ENCODE results near the gene EXOSC2.

EXOSC2 gene

DNA sequence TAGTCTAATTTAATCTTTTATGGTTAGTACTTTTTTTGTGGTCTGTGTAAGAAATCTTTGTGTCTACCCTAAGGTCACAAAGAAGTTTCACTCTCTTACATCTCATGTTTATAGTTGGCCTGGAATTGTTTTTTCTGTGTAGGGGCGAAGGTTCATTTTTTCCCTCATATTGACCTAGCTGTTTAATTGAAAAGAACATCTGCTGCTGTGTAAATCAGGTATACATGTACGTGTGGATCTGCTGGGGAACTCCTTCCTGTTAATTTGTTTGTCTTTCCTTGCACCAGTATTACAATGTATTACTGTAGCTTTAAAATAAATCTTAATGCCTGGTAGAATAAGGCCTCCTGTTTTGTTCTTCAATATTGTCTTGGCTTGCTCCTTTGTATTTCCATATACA, 37.8 kb downstream of the EXOSC2 start:
- TF ChIP-seq, protein P1, sequence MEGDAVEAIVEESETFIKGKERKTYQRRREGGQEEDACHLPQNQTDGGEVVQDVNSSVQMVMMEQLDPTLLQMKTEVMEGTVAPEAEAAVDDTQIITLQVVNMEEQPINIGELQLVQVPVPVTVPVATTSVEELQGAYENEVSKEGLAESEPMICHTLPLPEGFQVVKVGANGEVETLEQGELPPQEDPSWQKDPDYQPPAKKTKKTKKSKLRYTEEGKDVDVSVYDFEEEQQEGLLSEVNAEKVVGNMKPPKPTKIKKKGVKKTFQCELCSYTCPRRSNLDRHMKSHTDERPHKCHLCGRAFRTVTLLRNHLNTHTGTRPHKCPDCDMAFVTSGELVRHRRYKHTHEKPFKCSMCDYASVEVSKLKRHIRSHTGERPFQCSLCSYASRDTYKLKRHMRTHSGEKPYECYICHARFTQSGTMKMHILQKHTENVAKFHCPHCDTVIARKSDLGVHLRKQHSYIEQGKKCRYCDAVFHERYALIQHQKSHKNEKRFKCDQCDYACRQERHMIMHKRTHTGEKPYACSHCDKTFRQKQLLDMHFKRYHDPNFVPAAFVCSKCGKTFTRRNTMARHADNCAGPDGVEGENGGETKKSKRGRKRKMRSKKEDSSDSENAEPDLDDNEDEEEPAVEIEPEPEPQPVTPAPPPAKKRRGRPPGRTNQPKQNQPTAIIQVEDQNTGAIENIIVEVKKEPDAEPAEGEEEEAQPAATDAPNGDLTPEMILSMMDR (IDR thresholded peaks at IDR 0.05; ENCODE audit: low read depth, low read length, missing control alignments), result no peak
- no peak overlapping the region for H3K4me3 ChIP-seq (ENCODE audit: low read depth, low read length)
- in situ Hi-C loops (cut with HindIII; ENCODE audit: low sequenced_read_pairs), result loop anchor here (10.0 kb wide), 1 partner anchor 123 kb away; no protein-coding TSS in a partner anchor
- no peak for DNase-seq (ENCODE audit: low read depth)

DNA sequence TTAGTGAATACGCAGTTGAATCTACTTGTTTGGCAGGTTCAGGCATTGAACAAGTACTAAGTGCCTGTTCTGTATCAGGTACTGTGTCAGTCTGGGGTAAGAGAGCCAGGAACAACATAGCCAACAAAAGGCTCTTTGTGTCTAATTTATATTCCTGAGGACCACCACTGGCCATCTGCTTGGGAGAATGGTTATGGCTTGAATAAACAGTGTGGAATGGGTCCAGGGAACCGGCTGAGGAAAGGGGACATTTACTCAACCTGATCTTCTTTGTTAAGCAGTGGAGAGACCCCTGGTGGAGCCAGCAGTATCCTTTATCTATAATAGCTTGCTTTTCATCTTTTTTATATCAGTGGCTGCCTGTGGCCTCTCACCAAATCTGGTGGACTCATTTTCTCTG, 38.6 kb downstream of the EXOSC2 start:
- H3K4me3 ChIP-seq (ENCODE audit: low read depth, low read length), result no peak overlapping the region
- TF ChIP-seq, protein P1 (IDR thresholded peaks at IDR 0.05; ENCODE audit: low read depth, low read length, missing control alignments), result peak; percentile 26
- in situ Hi-C loops (cut with HindIII; ENCODE audit: low sequenced_read_pairs), result loop anchor here (10.0 kb wide), 1 partner anchor 123 kb away; no protein-coding TSS in a partner anchor
- DNase-seq (ENCODE audit: low read depth), result peak; percentile 24

DNA sequence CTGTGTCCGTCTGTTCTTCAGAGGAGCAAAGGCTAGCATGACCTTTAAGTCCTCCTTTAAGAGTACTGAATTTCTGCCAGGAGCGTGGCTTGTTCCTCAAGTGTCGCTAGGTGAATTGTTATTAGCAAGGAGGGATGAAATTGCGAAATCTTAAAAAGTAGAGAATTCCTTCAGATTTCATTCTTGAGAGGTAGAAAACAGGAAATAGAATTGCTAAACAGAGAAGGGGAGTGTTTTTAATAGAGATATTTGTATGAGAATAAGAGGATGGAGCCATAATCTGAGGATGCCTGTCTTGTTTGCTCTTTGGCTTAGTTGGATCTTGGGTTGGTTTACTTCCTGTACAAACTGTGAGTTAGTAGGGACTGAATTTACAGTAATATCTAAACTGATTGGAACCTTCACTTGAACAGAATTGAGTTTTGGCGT, 39.2 kb downstream of the EXOSC2 start:
- DNase-seq (ENCODE audit: low read depth), result no peak
- in situ Hi-C loops (cut with HindIII; ENCODE audit: low sequenced_read_pairs), result loop anchor here (10.0 kb wide), 1 partner anchor 122 kb away; no protein-coding TSS in a partner anchor
- TF ChIP-seq, protein P1 (IDR thresholded peaks at IDR 0.05; ENCODE audit: low read depth, low read length, missing control alignments), result no peak
- no peak overlapping the region for H3K4me3 ChIP-seq (ENCODE audit: low read depth, low read length)

DNA sequence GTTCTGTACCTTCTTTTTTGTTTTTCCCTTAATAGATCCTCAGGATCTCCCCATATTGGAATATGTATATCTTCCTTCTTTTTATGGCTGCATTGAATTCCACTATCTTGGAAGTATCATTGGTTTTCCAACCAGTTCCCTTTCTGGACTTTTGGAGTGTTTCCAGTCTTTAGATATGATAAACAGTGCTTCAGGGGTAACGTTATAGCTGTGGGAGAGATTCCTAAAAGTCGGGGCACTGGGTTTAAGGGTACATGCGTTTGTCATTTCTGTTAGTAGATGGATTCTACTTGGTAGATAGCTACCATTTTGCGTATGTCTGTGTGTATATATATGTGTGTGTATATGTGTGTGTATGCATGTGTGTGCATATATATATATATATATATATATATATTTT, 42.0 kb downstream of the EXOSC2 start:
- no peak for DNase-seq (ENCODE audit: low read depth)
- in situ Hi-C loops (cut with HindIII; ENCODE audit: low sequenced_read_pairs), result loop anchor here (5.0 to 10.0 kb wide), 2 partner anchors 57 to 119 kb away; no protein-coding TSS in a partner anchor
- TF ChIP-seq, protein P1 (IDR thresholded peaks at IDR 0.05; ENCODE audit: low read depth, low read length, missing control alignments), result no peak
- H3K4me3 ChIP-seq (ENCODE audit: low read depth, low read length), result no peak overlapping the region

DNA sequence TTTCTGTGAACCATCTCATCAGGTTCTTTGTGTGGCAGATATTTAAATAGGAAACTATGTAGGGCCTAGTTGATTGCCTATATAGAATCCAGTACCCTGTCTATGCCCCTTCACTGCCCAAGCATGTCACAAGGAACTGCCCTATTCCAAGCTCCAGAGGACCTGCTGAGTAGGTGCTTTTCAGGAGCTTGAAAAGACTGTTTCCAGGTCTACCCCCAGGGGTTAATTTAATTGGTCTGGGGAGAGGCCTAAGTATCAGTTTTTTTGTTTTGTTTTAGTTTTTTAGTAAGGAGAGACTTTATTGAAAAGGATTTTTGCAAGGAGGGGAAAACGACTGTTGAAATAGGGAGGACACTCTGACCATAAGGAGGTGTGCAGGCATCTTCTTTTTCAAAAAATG, 43.3 kb downstream of the EXOSC2 start:
- TF ChIP-seq, protein P1 (IDR thresholded peaks at IDR 0.05; ENCODE audit: low read depth, low read length, missing control alignments), result no peak
- no peak overlapping the region for H3K4me3 ChIP-seq (ENCODE audit: low read depth, low read length)
- no peak for DNase-seq (ENCODE audit: low read depth)
- in situ Hi-C loops (cut with HindIII; ENCODE audit: low sequenced_read_pairs), result loop anchor here (5.0 to 10.0 kb wide), 2 partner anchors 55 to 118 kb away; no protein-coding TSS in a partner anchor

DNA sequence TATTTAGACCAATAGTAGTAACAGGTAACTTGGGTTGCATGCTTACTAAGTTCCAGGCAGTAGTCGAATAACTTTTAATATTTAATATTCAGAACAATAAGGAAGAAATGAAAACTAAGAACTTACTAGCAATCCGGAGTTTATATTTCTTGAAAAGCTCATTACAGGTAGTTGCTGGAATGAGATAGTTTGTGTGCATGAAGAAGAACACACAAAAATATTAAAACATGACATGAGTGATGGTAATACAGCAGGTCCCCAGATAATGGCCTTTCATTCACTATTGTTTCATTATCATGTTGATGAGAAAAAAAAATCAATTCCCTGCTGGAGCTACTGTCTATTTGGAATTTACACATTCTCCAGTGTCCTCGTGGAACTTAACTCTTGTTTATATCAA, 44.7 kb downstream of the EXOSC2 start:
- DNase-seq (ENCODE audit: low read depth), result no peak
- TF ChIP-seq, protein P1 (IDR thresholded peaks at IDR 0.05; ENCODE audit: low read depth, low read length, missing control alignments), result no peak
- in situ Hi-C loops (cut with HindIII; ENCODE audit: low sequenced_read_pairs), result loop anchor here (5.0 to 10.0 kb wide), 2 partner anchors 54 to 117 kb away; no protein-coding TSS in a partner anchor
- no peak overlapping the region for H3K4me3 ChIP-seq (ENCODE audit: low read depth, low read length)
